Karpas-422 (cell line): ENCODE results near the gene ITM2C. TPM values are rescaled to one million over a fixed set of nuclear protein-coding genes. Genes with fewer than 3 reads are reported as not detected.

Experiments
- DNase-seq: peaks from one replicate; pipeline ENCODE4 v3.0.0-alpha.2; 2015
- H2AFZ ChIP-seq: fragments of 200-600 bp; sonication (generic); 2 replicates; pipeline ENCODE4 v1.6.1; 2014; ENCODE audit warnings: antibody characterized with exemption, low read length, mixed read lengths
- H3K27ac ChIP-seq: fragments of 200-600 bp; sonication (generic); 2 replicates; pipeline ENCODE4 v1.5.1; 2014; ENCODE audit warnings: mild to moderate bottlenecking, low read length, moderate library complexity
- H3K27me3 ChIP-seq: fragments of 200-600 bp; sonication (generic); 2 replicates; pipeline ENCODE4 v1.6.1; 2014; ENCODE audit warnings: low read length, mixed read lengths
- H3K36me3 ChIP-seq: fragments of 200-600 bp; sonication (generic); 2 replicates; pipeline ENCODE4 v1.6.1; 2014; ENCODE audit warnings: low read length, mixed read lengths; ENCODE audit not compliant: insufficient read depth
- H3K4me1 ChIP-seq: fragments of 200-600 bp; sonication (generic); 2 replicates; pipeline ENCODE4 v1.6.1; 2014; ENCODE audit warnings: mild to moderate bottlenecking, low read length, mixed read lengths
- H3K4me2 ChIP-seq: fragments of 200-600 bp; sonication (generic); 2 replicates; pipeline ENCODE4 v1.6.1; 2014; ENCODE audit warnings: low read length, low read depth, mild to moderate bottlenecking; ENCODE audit not compliant: poor library complexity, severe bottlenecking
- H3K4me3 ChIP-seq: fragments of 200-600 bp; sonication (generic); 2 replicates; pipeline ENCODE4 v1.5.1; 2014; ENCODE audit warnings: mild to moderate bottlenecking, antibody characterized with exemption, low read length, mixed read lengths
- H3K79me2 ChIP-seq: fragments of 200-600 bp; sonication (generic); 2 replicates; pipeline ENCODE4 v1.6.1; 2014; ENCODE audit warnings: mild to moderate bottlenecking, low read length, mixed read lengths
- H3K9ac ChIP-seq: fragments of 200-600 bp; sonication (generic); 2 replicates; pipeline ENCODE4 v1.6.0; 2014; ENCODE audit warnings: low read length
- H3K9me2 ChIP-seq: fragments of 200-600 bp; sonication (generic), shearing (Covaris generic); replicated peaks from 2 replicates; pipeline ENCODE4 v1.6.0; 2014; ENCODE audit warnings: mild to moderate bottlenecking, low read length, moderate library complexity; ENCODE audit not compliant: insufficient read depth
- H3K9me3 ChIP-seq: fragments of 300-700, 200-600 bp; sonication (generic); 2 replicates; pipeline ENCODE4 v1.6.1; 2014; ENCODE audit warnings: low read length, mixed read lengths
- H4K20me1 ChIP-seq: fragments of 200-600 bp; sonication (generic); 2 replicates; pipeline ENCODE4 v1.6.1; 2014; ENCODE audit warnings: mild to moderate bottlenecking, antibody characterized with exemption, low read length, low read depth; ENCODE audit not compliant: insufficient read depth
- total RNA-seq: library from RNA; depleted of rRNA; stranded (reverse); fragments of >200 nt; shearing (Covaris generic); gene quantifications from 2 replicates; pipeline ENCODE4 v1.2.3, GENCODE V29; 2014; ENCODE audit warnings: low replicate concordance

The ITM2C gene
- total RNA-seq, 1 experiment from 2014 or later, result 0.19 TPM

GRCh38 chr2:230824406-230824978 is 40.2 kb upstream of the ITM2C start:
- Histone ChIP-seq H3K79me2 (no peaks in the 10 kb centered on the region), H3K4me3 (no peak overlapping the region), H3K36me3 (no peaks in the 10 kb centered on the region), H3K27ac (no peak overlapping the region), H3K9ac (no peak overlapping the region), H3K9me2 (no peaks in the 10 kb centered on the region), H3K4me2 (no peak overlapping the region), H2AFZ (no peak overlapping the region), H3K4me1 (no peaks in the 10 kb centered on the region), H4K20me1 (no peaks in the 10 kb centered on the region), H3K27me3 (no peaks in the 10 kb centered on the region), H3K9me3 (no peaks in the 10 kb centered on the region)
- DNase-seq, result peak; percentile 94

- H3K4me2 ChIP-seq, result no peak overlapping the region
- H4K20me1 ChIP-seq, result no peaks in the 10 kb centered on the region
- no peaks in the 10 kb centered on the region for H3K79me2 ChIP-seq
- no peaks in the 10 kb centered on the region for H3K27me3 ChIP-seq
- no peaks in the 10 kb centered on the region for H3K9me3 ChIP-seq
- H3K4me1 ChIP-seq, result no peaks in the 10 kb centered on the region
- no peaks in the 10 kb centered on the region for H3K9me2 ChIP-seq
- no peak for DNase-seq
- H3K27ac ChIP-seq, result no peak overlapping the region
- no peaks in the 10 kb centered on the region for H3K36me3 ChIP-seq
- H3K9ac ChIP-seq, result no peak overlapping the region
- H3K4me3 ChIP-seq, result no peak overlapping the region
- no peak overlapping the region for H2AFZ ChIP-seq
Measured at GRCh38 chr2:230825354-230825753, 39.4 kb upstream of the ITM2C start.

GRCh38 chr2:230827774-230828271 is 36.9 kb upstream of the ITM2C start:
- no peak overlapping the region for H3K4me2 ChIP-seq
- no peaks in the 10 kb centered on the region for H3K79me2 ChIP-seq
- H3K9me3 ChIP-seq, result no peaks in the 10 kb centered on the region
- H3K4me3 ChIP-seq, result no peak overlapping the region
- no peaks in the 10 kb centered on the region for H4K20me1 ChIP-seq
- no peaks in the 10 kb centered on the region for H3K36me3 ChIP-seq
- H2AFZ ChIP-seq, result no peak overlapping the region
- no peak overlapping the region for H3K27ac ChIP-seq
- no peaks in the 10 kb centered on the region for H3K9me2 ChIP-seq
- DNase-seq, result no peak
- H3K27me3 ChIP-seq, result no peaks in the 10 kb centered on the region
- H3K4me1 ChIP-seq, result no peaks in the 10 kb centered on the region
- no peak overlapping the region for H3K9ac ChIP-seq

- Histone ChIP-seq H4K20me1 (no peaks in the 10 kb centered on the region), H3K4me1 (no peaks in the 10 kb centered on the region), H3K9me2 (no peaks in the 10 kb centered on the region), H3K36me3 (no peaks in the 10 kb centered on the region), H3K27me3 (no peaks in the 10 kb centered on the region), H3K4me2 (no peak overlapping the region), H3K27ac (no peak overlapping the region), H2AFZ (no peak overlapping the region), H3K9ac (no peak overlapping the region), H3K79me2 (no peaks in the 10 kb centered on the region), H3K4me3 (no peak overlapping the region), H3K9me3 (no peaks in the 10 kb centered on the region)
- DNase-seq, result no peak
Measured at GRCh38 chr2:230828272-230828961, 36.3 kb upstream of the ITM2C start.

GRCh38 chr2:230829293-230829692 is 35.4 kb upstream of the ITM2C start:
- no peaks in the 10 kb centered on the region for H3K27me3 ChIP-seq

GRCh38 chr2:230829959-230830358 is 34.8 kb upstream of the ITM2C start:
- H4K20me1 ChIP-seq, result no peaks in the 10 kb centered on the region
- no peak overlapping the region for H3K27ac ChIP-seq
- H2AFZ ChIP-seq, result no peak overlapping the region
- H3K9me3 ChIP-seq, result no peaks in the 10 kb centered on the region
- no peak for DNase-seq
- no peaks in the 10 kb centered on the region for H3K36me3 ChIP-seq
- no peak overlapping the region for H3K9ac ChIP-seq
- H3K79me2 ChIP-seq, result no peaks in the 10 kb centered on the region
- H3K4me1 ChIP-seq, result no peaks in the 10 kb centered on the region
- no peak overlapping the region for H3K4me2 ChIP-seq
- no peaks in the 10 kb centered on the region for H3K9me2 ChIP-seq
- H3K27me3 ChIP-seq, result no peaks in the 10 kb centered on the region
- no peak overlapping the region for H3K4me3 ChIP-seq

More at GRCh38 chr2:230829293-230829692, 35.4 kb upstream of the ITM2C start:
- Histone ChIP-seq H3K79me2 (no peaks in the 10 kb centered on the region), H3K27ac (no peak overlapping the region), H3K4me3 (no peak overlapping the region), H3K4me2 (no peak overlapping the region), H3K4me1 (no peaks in the 10 kb centered on the region), H3K9ac (no peak overlapping the region), H3K36me3 (no peaks in the 10 kb centered on the region), H4K20me1 (no peaks in the 10 kb centered on the region), H3K9me2 (no peaks in the 10 kb centered on the region), H3K9me3 (no peaks in the 10 kb centered on the region), H2AFZ (no peak overlapping the region)
- DNase-seq, result no peak

GRCh38 chr2:230830428-230830827 is 34.3 kb upstream of the ITM2C start:
- no peaks in the 10 kb centered on the region for H3K36me3 ChIP-seq
- no peaks in the 10 kb centered on the region for H3K9me2 ChIP-seq
- H3K9me3 ChIP-seq, result no peaks in the 10 kb centered on the region
- no peaks in the 10 kb centered on the region for H3K79me2 ChIP-seq
- no peak overlapping the region for H3K27ac ChIP-seq
- no peak overlapping the region for H3K4me2 ChIP-seq
- H3K27me3 ChIP-seq, result no peaks in the 10 kb centered on the region
- H3K9ac ChIP-seq, result no peak overlapping the region
- no peak overlapping the region for H3K4me3 ChIP-seq
- no peaks in the 10 kb centered on the region for H4K20me1 ChIP-seq
- no peak for DNase-seq
- no peak overlapping the region for H2AFZ ChIP-seq
- no peaks in the 10 kb centered on the region for H3K4me1 ChIP-seq

GRCh38 chr2:230840301-230840700 is 24.4 kb upstream of the ITM2C start:
- H3K4me1 ChIP-seq, result no peaks in the 10 kb centered on the region
- no peak for DNase-seq
- no peaks in the 10 kb centered on the region for H3K9me3 ChIP-seq
- H3K9me2 ChIP-seq, result no peaks in the 10 kb centered on the region
- H3K27me3 ChIP-seq, result no peaks in the 10 kb centered on the region
- H4K20me1 ChIP-seq, result no peaks in the 10 kb centered on the region
- H3K36me3 ChIP-seq, result no peaks in the 10 kb centered on the region; the same call in 1 of the 2 replicates
- no peak overlapping the region for H3K9ac ChIP-seq
- H3K4me3 ChIP-seq, result no peak overlapping the region
- H3K27ac ChIP-seq, result no peak overlapping the region
- H3K4me2 ChIP-seq, result no peak overlapping the region
- no peak overlapping the region for H2AFZ ChIP-seq
- H3K79me2 ChIP-seq, result no peaks in the 10 kb centered on the region
